Astrocyte of the cerebellum (primary cell): Measurements from ENCODE around the gene SLC16A9.
A peak's percentile ranks its signal among the peaks of the same experiment; 100 is the strongest.

Experiments used
- DNase-seq: peaks from one replicate; pipeline ENCODE4 v3.0.0-alpha.2; 2011; ENCODE audit warnings: low read depth
- H3K4me3 ChIP-seq: 2 replicates; pipeline ENCODE4 v1.5.1; 2011; ENCODE audit warnings: mild to moderate bottlenecking, low read depth, low read length, moderate library complexity
- in situ Hi-C: cut with HindIII; loops from 2 replicates; pipeline ENCODE4 v1.10.0; 2017; ENCODE audit warnings: low sequenced_read_pairs
- TF ChIP-seq, protein P1 (sequence below): IDR thresholded peaks from 2 replicates; pipeline ENCODE4 v1.5.1; 2012; ENCODE audit warnings: low read length, low read depth, moderate library complexity, mild to moderate bottlenecking; ENCODE audit errors: missing control alignments

SLC16A9 gene

DNA sequence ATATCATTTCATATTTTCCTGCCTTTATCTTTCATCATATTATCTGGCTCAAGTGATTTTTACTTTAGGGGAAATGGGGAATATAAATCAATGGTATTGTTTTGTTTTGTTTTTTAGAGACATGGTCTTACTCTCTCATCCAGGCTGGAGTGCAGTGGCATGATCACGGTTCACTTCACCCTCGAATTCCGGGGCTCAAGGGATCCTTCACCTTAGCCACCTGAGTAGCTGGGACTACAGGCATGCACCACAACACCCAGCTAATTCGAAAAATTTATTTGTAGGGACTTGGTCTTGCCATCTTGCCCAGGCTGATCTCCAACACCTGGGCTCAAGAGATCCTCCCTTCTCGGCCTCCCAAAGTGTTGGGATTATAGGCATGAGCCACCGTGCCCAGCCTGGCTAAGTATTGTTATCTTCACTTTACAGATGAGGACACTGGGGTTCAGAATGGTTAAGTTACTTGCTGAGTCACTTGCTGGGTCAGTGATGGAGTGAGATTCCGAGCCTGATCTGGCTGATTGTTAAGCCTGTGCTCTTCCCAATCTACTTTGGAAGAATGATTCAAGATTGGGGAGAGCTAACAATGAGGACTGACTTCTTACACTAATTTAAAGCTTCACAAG lies 3.7 kb upstream of the SLC16A9 start:
- no peak for DNase-seq
- no peak overlapping the region for H3K4me3 ChIP-seq
- in situ Hi-C loops: no loop called here
- TF ChIP-seq, protein P1, sequence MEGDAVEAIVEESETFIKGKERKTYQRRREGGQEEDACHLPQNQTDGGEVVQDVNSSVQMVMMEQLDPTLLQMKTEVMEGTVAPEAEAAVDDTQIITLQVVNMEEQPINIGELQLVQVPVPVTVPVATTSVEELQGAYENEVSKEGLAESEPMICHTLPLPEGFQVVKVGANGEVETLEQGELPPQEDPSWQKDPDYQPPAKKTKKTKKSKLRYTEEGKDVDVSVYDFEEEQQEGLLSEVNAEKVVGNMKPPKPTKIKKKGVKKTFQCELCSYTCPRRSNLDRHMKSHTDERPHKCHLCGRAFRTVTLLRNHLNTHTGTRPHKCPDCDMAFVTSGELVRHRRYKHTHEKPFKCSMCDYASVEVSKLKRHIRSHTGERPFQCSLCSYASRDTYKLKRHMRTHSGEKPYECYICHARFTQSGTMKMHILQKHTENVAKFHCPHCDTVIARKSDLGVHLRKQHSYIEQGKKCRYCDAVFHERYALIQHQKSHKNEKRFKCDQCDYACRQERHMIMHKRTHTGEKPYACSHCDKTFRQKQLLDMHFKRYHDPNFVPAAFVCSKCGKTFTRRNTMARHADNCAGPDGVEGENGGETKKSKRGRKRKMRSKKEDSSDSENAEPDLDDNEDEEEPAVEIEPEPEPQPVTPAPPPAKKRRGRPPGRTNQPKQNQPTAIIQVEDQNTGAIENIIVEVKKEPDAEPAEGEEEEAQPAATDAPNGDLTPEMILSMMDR: no peak

DNA sequence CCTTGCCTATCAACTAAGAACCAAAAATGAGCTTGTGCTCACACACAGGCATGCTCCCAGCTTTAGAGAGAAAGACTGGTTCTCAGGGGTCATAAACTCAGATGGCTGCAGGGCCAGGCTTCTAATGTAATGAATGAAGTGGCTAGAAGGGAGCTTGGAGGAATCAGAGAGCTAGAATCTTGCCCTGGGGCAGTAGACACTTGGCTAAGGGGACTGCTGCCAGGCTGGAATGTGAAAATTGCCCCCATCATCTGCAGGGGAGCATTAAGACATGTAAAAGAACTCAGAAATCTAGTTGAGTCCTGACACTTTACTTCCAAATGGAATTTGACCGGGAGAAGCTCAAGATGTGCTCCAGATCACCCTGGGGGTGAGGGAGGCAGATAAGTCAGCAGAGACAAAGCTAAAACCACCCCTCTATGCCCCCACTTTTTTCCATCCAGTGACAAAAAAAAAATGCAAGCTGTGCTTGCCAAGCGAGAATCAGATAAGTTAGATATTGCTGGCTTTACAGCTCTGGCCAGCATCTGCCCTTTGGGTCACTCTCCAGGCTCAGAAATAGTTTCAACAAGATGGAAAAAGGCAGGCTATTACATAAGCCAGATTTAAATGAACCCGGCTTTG lies 2.3 kb upstream of the SLC16A9 start:
- no peak for DNase-seq

DNA sequence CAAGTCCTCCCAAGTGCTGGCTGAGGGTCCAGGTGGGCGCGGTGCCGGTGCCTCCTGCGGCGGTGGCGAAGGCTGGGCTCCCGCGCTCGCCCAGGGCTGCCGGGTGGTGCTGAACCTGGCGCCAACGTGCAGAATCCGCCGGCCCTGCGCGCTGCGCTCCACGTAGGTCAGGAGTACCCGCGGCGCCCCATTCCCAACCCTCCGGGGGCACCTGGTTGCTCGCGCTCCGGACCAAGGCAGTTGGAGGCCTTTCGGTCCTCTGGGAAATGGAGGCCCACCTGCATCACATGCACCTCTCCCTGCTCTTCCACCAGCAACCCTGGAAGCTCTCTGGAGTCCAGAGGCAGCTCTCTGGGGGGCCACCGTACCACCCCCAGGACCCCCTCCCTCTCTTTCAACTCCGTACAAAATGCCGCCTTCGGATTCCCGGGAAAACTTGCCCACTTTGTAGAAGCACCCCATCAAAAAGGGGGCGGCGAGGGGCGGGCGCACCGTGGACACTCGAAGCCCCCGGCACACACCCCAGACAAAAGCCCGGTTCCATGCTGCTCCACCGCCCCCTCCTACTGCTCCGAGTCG lies 745 bp downstream of the SLC16A9 start:
- TF ChIP-seq, protein P1: no peak
- no peak for DNase-seq
- in situ Hi-C loops: no loop called here
- H3K4me3 ChIP-seq: peak overlapping the region; percentile 62

More for the DNA sequence above, 2.3 kb upstream of the SLC16A9 start:
- TF ChIP-seq, protein P1: no peak
- H3K4me3 ChIP-seq: no peak overlapping the region
- in situ Hi-C loops: no loop called here

DNA sequence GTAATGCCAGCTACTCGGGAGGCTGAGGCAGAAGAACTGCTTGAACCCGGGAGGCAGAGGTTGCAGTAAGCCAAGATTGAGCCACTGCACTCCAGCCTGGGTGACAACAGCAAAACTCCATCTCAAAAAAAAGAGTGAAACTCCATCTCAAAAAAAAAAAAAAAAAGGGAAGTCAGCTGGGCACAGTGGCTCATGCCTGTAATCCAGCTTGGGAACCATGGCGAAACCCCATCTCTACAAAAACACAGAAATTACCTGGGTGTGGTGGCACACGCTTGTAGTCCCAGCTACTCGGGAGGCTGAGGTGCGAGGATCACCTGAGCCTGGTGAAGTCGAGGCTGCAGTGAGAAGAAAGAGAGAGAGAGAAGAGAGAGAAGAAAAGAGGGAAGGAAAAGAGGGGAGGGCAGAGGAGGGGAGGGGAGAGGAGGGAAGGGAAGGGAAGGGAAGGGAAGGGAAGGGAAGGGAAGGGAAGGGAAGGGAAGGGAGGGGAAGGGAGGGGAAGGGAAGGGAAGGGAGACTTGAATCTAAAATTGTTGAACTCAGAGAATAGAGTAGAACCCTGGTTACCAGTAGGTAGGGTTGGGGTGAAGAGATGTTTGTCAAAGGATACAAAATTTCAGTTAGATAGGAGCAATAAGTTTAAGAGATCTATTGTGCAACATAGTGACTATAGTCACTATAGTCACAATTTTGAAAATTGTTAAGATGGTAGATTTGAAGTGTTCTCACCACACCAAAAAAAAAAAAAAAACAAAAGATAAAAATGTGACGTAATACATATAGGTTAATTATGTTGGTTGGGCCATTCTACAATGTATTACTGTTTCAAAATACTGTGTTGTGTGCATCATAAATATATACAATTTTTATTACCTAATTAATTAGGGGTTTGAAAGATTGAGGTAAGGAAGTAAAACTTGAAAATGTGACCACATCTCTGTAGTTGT lies 2.5 kb downstream of the SLC16A9 start:
- in situ Hi-C loops: no loop called here
- TF ChIP-seq, protein P1: no peak
- DNase-seq: no peak
- no peak overlapping the region for H3K4me3 ChIP-seq

DNA sequence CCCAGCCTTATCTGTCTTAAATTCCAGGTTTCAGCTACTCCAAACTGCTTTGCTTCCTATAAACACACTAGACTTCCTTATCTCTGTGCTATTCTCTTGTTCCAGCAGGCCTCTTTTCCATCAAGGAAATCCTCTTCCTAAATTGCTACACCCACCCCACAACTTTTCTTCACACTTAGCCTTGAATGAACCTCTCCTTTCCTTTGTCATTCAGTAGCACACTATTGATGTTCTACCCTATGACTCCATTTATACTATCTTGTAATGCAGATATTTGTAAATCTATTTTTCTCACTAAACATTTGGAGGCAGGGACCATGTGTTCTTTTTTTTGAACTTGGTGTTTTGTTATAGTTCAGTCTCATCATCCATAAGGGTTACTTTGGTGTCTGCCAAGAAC lies 3.7 kb downstream of the SLC16A9 start:
- TF ChIP-seq, protein P1: no peak
- no peak for DNase-seq
- in situ Hi-C loops: no loop called here
- no peak overlapping the region for H3K4me3 ChIP-seq

DNA sequence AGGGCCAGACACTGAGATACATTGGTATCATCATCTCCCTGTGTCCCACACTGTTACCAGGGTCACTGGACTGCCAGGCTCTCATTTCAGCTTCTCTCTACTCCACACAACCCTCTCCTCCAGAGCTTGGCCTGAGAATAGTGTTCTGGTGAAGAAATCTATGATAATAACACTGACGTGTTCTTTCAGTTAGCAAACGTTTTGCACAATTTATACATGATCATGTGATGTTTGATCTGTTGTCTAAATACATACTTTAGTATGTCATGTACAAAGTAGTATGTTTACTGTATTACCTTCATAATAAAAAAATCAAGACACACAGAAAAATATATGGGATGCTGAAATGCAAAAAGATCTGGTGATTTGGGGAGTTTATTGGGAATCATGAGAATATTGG lies 5.0 kb downstream of the SLC16A9 start:
- no peak overlapping the region for H3K4me3 ChIP-seq
- in situ Hi-C loops: no loop called here
- TF ChIP-seq, protein P1: no peak
- DNase-seq: no peak
